Measurements from ENCODE around the gene RNF212.

DNA sequence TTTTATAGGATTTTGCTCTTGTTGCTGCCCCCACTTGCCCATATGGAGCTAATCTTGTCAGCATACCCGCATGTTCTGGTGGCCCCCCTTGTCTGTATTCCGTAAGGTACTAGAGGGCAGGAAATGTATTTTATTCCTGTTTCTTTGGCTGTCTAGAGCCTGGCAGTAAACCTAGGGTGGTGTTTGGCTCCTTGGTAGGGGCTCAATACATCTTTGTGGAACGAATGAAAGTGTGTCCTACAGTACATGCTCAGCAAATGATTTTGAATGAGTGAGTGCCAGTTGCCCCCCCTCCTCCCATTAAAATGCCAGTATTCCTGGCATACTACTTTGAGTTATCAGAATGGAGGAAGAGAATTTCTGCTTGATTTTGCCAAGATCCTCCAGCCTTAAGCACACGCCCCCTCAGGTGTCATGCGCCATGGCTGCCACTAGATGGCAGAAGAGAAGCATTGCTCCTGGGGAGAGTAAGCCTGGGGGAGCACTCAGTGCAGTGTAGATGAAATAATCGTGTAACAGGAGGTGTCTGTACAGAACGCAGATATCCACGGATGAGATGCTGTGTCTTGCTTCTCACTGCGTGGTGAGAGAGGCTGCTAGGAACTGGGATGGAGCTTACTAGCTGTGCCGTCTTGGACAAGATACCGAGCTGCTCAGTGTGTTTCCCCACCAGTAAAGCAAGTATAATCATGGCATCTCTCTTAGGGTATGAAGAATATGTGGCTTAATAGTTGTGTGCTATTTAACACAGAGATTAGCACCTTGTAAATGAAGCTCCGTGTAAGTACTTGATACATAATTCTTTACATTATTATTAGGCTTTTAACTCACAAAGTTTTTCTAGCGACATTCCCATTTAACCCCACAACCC lies 17.2 kb upstream of the RNF212 start:
- TF ChIP-seq POLR2AphosphoS5 (IDR thresholded peaks at IDR 0.05; ENCODE audit: borderline replicate concordance, low read depth, low read length), result no peak
- no peak for TF ChIP-seq EZH2 (IDR thresholded peaks at IDR 0.05)
- TF ChIP-seq FOXP2 (optimal IDR thresholded peaks at IDR 0.05; ENCODE audit: control extremely low read depth, extremely low read length, insufficient read depth), result no peak

Measured in SK-N-MC (cell line).